NCI-H748 (cell line): ENCODE data around the gene C1QA.
A peak's percentile ranks its signal among the peaks of the same experiment; 100 is the strongest.
"Not testable (repeated sequence)": the region's sequence is repeated elsewhere in the genome, so short reads cannot be mapped to it uniquely, and the experiment has no call there.

ENCODE experiments used
- DNase-seq: peaks from one replicate; lab custom pipeline; 2025; ENCODE audit not compliant: unreplicated experiment; lab: John Stamatoyannopoulos, UW

C1QA gene

DNA sequence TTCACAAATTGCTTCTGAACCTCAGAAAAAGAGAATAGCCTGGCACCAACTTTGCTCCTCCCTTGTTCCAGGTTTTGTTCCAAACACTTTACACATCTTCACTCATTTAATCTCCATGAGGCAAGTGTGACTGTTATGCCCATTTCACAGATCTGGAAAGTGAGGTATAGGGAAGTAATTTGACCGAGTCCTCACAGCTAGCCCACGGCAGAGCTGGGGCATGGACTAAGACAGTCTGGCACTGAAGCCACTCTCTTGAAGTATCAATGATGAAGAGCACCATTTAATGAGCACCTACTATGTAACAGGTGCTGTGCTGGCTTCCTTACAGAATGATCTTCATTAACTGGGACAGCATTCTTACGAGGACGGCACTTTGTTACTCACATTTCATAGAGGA lies 35.6 kb downstream of the C1QA start:
- DNase-seq = no peak

DNA sequence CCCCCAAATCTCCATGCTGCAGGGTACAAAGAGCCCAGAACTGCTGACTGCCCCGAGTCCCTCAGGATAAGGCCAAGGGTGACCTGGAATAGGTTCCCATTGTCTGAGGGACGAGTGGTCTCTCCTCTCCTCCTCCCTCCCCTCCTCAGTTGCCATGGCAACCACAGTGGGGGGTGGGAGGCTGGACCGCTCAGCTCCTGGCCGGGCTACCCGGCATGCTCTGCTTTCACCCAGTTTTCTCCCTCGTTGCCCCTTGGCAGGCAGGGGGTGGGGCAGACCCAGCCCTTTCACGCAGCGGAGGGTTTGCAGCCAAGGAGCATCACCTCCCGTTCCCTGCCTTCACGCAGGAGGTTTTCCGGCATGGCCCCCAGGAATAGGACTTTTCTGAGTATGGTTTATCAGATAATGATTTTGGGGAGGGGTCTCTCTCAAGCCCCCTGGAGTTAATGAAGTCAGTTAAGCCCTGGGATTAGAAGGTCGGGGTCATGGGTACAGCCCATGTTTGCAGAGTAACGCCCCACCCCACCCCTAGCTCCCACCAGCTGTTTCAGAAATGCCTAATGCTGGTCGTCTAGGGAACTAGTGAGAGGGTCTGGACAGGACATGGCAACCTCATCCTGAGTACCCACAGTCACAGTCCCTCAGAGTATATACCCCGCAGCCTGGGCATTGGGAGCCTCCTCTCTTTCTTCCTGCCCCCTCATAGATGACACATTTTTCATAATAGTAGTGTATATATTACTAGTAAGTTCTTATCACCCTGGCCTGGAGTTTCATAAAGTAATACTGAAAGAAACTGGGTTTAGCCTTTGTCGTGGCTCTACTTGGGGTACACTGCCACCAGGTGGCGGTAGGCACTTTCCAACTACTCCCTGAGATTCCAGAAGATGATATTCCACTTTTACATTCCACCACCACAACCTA lies 37.3 kb downstream of the C1QA start:
- peak; percentile 66 for DNase-seq

DNA sequence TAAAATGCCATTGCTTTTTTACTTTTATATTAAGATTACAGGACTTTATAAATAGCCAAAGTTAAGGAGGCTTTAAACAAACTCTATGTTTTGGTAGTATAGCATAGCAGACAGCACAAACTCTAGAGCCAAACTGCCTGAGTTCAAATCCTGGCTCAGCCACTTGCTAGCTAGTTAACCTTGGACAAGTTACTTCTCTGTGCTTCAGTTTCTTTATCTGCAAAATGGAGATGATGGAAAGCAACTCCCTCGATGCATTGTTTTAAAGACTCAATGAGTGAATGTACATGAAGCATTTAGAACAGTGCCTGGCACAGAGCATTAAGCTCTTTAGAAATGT lies 38.0 kb downstream of the C1QA start:
- DNase-seq = no peak

- not testable (repeated sequence) for DNase-seq
Measured at GRCh38 chr1:22676151-22676550, 39.7 kb downstream of the C1QA start.

DNA sequence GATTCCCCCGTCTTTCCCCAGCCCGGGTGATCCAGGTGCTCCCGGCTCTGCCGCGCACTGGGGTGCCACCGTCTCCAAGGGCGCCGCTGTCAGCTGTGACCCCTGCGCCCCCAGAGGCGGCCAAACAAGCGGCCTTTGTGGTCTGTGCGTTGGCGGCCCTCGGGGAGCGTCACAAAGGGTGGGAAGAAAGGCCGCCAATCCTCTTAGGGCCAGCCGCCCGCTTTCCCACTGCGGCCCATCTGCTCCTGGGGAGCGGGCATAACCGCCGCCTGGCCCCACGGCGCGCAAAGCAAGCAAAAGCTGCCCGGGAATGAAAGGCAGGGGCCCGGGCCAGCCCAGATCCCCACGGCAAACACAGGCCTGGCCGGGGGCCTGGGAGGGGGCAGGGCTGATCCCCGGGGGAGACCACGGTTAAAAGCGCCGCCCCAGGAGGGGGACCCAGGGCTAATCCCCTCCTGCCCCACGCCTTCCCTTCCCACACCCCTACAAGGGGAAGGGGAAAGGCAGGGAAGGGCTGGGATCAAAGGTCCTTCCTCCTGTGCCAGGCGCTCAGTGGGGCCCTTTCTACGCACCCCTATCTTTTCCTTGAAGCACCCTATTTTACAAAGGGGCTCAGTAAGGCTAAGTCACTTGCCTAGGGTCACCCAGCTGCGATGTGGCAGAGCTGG lies 40.6 kb downstream of the C1QA start:
- no peak for DNase-seq

DNA sequence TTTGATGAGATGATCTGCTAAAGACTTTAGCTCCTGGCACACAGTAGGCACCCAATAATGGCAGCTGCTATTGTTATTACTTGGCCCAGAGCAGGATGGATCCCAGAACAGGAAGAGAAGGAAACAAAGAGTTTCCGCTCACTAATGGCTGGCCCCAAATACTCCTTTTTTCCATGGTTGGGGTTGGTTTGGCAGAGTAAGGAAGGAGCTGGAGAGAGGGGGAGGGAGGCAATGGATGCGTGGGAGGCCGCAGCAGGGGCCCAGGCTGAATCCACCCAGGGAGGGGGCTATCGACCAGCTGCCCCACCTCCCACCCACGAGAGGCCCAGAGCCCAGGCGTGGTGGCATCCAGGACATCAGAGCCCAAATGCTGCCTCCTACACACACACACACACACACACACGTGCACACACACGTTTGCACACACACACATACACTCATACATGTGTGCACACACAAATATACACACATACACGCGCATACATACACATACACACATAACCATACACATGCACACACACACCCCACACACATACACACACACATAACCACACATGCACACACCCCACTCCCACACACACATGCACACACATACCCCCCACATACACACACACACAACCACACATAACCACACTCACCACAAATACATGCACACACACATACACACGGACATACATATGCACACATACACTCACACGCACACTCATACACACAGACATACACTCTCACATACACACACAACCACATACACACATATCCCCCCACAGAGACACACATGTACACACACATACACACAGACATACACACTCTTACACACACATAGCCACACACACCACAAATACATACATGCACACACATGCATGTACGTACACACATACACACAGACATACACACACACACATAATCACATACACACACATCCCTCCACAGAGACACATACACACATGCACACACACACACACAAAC lies 41.8 kb downstream of the C1QA start:
- DNase-seq = no peak

DNA sequence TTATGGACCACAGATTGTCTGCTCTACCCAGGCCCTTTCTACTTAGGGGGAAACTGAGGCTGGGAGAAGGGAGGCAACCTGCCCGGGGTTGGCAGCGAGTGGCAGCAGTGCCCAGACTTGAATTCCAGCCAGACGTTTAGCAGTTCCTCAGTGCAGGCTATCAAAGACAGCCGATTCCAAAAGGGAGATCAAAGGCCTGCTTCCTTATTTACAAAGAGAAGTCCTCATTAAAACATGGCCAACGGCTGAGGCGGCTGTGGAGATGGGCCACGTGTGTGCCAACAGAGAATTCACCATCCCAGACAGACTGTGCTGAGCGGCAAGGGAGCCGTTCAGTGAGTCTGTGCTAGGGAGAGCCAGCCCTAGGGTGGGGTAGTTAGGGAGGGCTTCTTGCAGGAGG lies 44.3 kb downstream of the C1QA start:
- no peak for DNase-seq

DNA sequence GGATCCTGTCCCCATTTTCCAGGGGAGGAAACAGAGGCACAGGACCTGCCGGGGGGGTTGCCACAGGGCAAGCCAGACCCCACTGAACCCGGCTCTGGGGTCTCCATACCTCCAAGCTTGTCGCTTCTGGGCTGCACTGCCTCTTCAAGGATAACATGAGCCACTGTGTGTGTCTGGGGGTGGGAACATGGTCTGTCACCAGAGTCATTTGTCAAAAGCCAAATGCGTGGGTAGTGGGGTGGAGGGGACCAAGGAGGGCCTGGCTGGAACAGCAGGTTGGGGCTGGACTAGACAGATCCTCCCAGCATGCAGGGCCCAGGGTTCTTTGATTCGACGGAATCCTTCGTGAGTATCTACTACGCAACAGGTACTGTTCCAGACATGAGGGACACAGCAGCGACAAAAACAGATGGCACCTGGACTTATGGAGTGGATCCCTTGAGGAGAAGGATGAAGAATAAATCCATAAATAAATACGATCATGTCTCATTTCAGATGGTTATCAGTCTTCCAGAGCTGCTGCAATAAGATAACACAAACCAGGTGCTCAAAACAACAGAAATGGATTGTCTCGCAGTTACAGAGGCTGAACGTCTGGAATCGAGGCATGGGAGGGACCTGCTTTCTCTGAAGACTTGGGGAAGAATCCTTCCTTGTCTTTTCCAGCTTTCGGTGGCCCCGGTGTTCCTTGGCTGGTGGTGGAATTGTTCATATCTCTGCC lies 45.3 kb downstream of the C1QA start:
- DNase-seq = no peak

DNA sequence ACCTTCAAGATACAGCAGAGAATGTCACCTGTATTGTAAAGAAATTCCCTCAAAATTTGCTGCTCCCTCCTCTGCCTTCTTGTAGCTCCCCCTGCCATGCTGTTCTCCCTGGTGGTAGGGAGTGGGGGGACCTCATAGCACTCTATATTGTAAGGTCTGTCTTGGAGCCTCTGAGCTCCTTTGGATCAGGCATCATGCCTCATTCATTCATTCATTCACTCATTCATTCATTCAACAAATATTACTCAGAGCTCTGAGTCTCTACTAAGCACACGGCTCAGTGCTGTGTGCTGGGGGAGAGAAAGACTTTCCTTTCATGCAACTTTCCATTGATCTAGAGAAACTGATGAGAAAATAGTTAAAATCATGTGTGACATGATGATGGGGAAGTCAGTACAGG lies 47.1 kb downstream of the C1QA start:
- DNase-seq = no peak

DNA sequence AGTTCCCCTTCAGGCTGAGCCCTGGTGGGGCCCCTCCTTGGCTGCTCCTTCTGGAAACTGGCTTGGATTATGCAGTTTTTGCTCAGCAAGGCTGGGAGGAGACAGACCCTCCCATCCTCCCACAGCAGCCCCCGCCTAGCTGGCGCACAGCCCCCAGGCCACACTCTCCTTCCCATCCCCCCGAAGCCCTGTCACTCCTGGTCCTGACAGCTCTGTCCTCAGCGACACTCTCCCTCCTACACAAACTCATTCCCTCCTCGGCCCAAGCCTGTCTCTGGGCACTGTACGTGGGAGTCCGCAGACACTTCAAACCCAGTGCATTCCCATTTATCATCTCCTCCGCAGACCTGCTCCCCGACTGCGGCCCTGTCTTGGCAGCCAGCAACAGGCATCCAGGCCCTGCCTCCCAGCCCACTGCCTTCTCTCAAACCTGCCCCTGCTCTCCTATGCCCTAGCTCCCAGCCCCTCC lies 49.2 kb downstream of the C1QA start:
- no peak for DNase-seq

DNA sequence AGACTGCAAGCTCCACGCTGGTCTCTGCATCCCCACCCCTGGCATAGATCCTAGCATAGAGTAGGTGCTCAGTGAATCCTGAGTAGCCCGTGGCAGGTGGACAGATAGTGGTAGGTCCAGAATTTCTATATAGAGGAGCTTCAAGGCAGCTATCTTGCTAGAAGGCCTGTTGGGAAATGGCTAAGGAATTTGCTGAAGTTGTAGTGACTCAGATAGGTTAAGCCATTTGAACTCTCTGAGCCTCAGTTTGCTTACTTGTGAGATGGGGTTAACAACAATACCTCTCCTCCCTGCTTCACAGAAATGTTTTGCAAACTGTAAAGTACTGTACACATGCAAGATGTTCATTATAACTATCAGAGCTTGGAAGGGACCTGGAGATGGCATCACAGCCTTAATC lies 50.8 kb downstream of the C1QA start:
- no peak for DNase-seq

DNA sequence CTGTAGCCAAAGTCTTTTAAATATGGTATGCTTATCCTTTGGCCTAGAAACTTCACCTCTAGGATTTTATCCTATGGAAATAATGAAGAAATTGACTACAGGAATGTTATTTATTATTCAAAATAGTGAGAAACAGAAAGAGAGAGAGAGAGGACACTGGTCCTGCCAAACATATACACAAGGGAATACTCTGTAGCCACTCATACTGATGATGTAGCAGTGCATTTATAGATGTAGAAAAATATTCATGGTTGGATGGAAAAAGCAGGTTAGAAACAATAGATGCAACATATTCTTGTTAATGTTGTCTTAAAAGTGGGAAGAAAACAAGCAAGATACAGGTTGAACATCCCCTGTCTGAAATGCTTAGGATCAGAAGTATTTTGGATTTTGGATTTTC lies 52.0 kb downstream of the C1QA start:
- DNase-seq = no peak
